GM12872 (cell line): ENCODE measurements around the gene TIMM10B.
A peak's percentile ranks its signal among the peaks of the same experiment; 100 is the strongest.

Experiments
- CTCF ChIP-seq: IDR thresholded peaks from 3 replicates; pipeline ENCODE4 v1.5.1; 2011; ENCODE audit warnings: low read depth, mild to moderate bottlenecking, low read length, moderate library complexity; ENCODE audit not compliant: insufficient read depth

Gene TIMM10B

GRCh38 chr11:6442441-6442840, 38.9 kb upstream of the TIMM10B start:
- no peak for TF ChIP-seq CTCF

- peak; percentile 93 for TF ChIP-seq CTCF
Measured at GRCh38 chr11:6443269-6444003, 37.9 kb upstream of the TIMM10B start.

- TF ChIP-seq CTCF: no peak
Measured at GRCh38 chr11:6448574-6448973, 32.7 kb upstream of the TIMM10B start.

- no peak for TF ChIP-seq CTCF
Measured at GRCh38 chr11:6452219-6452618, 29.1 kb upstream of the TIMM10B start.

- TF ChIP-seq CTCF: no peak
Measured at GRCh38 chr11:6453152-6453551, 28.1 kb upstream of the TIMM10B start.

- TF ChIP-seq CTCF: no peak
Measured at GRCh38 chr11:6455070-6455469, 26.2 kb upstream of the TIMM10B start.

GRCh38 chr11:6456361-6457073, 24.8 kb upstream of the TIMM10B start:
- no peak for TF ChIP-seq CTCF
